ENCODE results near the gene DHDH.
A peak's percentile ranks its signal among the peaks of the same experiment; 100 is the strongest.

Gene DHDH

GRCh38 chr19:48950159-48950558 is 16.7 kb downstream of the DHDH start:
- no peak for DNase-seq (ENCODE audit: low spot score)

GRCh38 chr19:48950830-48951519 is 17.5 kb downstream of the DHDH start:
- DNase-seq (ENCODE audit: low spot score): no peak

DNA sequence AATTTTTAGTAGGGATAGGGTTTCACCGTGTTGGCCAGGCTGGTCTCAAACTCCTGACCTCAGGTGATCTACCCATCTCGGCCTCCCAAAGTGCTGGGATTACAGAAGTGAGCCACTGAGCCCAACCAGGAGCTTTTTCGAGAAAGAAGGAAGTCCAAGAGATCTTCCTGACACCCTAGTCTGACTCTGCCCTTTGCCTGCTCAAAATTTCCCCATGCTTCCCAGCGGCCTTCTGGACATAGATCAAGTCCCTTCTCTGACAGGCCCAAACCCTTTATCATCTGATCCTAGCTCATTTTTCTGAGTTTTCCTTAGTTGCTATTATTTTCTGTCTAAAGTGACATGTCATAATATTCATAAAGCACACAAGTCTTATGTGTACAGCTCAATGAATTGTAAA is 19.6 kb downstream of the DHDH start:
- DNase-seq (ENCODE audit: low spot score): no peak

DNA sequence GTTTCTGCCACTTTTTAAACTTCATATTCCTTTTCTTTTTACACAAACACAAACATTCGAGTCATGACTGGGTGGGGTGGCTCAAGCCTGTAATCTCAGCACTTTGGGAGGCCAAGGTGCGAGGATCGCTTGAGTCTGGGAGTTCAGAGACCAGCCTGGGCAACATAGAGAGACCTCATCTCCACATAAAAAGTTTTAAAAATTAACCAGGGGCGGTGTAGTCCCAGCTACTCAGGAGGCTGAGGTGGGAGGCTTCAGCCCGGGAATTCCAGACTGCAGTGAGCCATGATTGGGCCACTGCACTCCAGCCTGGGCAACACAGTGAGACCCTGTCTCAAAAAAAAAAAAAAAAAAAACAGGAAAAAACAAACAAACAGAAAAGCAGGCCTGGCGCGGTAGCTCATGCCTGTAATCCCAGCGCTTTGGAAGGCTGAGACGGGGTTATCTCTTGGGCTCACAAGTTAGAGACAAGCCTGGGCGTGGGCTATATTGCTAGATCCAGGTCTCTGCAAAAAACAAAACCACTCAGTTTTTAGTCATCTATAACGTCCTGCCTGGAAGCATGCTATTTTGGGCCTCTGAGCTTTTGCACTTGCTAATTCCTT is 20.6 kb downstream of the DHDH start:
- no peak for DNase-seq (ENCODE audit: low spot score)

GRCh38 chr19:48954595-48955307 is 21.3 kb downstream of the DHDH start, which contains the start of gene BAX:
Gene BAX (plus strand): TSS chr19:48954875. CDS start chr19:48954929, 54 bp downstream.
- DNase-seq (ENCODE audit: low spot score): peak; percentile 96

GRCh38 chr19:48955308-48955958 is 21.9 kb downstream of the DHDH start:
- DNase-seq (ENCODE audit: low spot score): no peak

DNA sequence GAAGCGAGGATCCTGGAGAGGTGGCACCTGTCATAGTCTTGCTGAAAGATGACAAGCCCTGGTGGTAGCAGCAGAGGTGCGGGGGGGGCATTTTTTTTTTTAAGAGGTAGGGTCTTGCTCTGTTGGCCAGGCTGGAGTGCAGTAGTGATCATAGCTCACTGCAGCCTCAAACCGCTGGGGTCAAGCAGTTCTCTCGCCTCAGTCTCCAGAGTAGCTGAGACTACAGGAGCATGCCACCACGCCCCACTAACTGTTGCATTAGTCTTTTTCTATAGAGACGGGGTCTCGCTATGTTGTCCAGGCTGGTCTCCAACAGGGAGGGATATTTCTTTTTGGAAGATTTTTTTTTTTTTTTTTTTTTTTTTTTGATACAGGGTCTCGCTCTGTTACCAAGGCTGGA is 24.5 kb downstream of the DHDH start:
- no peak for DNase-seq (ENCODE audit: low spot score)

DNA sequence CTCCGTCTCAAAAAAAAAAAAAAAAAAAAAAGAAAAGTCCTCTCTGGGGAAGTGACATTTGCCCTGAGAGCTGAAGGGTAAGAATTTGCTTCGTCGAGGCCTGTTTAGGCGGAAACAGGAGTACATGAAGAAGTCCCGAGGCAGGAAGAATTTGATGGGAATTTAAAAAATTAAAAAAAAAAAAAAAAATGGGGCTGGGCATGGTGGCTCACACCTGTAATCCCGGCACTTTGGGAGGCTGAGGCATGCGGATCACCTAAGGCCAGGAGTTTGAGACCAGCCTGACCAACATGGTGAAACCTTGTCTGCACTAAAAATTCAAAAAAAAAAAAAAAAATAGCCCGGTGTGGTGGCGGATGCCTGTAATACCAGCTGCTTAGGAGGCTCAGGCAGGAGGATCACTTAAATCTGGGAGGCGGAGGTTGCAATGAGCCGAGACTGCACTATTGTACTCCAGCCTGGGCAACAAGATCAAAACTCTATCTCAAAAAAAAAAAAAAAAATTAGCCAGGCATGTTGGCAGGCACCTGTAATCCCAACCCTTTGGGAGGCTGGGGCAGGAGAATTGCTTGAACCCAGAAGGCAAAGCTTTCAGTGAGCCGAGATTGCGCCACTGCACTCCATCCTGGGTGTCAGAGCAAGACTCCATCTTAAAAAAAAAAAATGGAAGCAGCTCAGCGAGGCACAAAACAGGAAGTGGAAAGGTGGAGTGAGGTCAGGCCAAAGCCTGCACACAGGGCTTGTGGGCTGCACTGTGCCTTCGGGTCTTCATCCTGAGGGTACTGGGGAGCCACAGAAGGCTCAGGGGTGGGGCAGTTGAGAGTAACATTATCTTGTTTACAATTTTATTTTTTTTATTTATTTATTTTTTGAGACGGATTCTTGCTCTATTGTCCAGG is 26.1 kb downstream of the DHDH start:
- DNase-seq (ENCODE audit: low spot score): no peak

DNA sequence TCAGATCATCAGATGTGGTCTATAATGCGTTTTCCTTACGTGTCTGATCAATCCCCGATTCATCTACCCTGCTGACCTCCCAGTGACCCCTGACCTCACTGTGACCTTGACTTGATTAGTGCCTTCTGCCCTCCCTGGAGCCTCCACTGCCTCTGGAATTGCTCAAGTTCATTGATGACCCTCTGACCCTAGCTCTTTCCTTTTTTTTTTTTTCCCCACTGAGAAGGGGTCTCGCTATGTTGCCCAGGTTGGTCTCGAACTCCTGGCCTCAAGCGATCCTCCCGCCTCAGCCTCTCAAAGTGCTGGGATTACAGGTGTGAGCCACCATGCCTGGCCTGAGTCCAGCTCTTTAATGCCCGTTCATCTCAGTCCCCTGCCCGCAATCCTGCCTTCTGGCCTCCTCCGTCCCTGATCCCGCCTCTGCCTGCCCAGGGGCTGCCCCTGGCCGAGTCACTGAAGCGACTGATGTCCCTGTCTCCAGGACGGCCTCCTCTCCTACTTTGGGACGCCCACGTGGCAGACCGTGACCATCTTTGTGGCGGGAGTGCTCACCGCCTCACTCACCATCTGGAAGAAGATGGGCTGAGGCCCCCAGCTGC is 27.7 kb downstream of the DHDH start:
- peak; percentile 35 for DNase-seq (ENCODE audit: low spot score)

- DNase-seq (ENCODE audit: low spot score): no peak
Observed at GRCh38 chr19:48961673-48962028, 28.2 kb downstream of the DHDH start.

DNA sequence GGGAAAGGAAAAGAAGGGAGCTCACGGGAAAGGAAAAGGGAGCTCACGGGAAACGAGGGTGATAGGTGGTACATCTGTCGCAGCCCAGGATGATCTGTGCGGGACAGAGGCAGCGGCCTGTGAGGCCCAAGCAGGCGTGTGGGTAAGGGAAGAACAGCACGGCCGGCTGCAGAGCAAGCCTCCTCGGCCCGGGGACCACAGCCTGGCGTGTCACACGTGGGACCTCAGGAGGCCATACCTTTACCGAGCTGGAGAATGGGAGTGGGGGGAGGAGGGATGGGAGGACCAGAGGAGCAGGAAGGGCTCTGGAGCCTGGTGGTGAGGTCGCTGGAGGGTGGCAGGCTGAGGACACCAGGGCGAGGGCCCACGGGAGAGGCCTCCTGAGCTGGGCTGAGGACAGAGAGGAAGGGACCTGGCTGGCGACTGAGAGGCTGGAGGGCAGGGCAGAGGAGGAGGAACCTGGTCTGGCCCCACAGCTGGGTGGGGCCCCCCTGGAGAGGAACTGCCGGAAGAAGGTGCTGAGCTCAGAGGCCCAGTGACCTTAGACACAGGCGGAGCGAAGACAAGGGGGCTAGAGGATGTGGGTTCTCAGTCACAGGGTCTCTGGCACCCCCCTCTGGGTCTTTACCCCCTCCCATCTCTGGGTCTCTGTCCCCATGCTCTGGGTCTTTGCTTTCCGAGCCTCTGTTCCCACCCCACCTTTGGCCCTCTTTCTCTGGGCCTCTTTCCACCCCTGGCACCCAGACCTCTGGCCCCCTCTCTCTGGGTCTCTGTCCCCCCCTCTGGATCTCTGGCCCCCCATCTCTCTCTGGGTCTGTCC is 28.7 kb downstream of the DHDH start:
- peak; percentile 75 for DNase-seq (ENCODE audit: low spot score)

DNA sequence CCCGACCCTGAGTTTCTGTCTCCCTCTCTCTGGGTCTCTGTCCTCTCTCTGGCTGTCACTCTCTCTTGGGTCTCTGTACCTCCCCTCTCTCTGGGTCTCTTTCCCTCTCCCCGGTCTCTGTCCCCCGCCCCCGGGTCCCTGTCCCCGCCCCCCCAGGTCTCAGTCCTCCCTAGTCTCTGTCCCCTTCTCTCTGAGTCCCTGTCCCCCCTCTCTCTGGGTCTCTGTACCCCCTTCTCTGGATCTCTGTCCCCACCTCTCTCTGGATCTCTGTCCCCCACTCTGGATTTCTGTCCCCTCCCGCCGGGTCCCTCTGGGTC is 29.3 kb downstream of the DHDH start:
- no peak for DNase-seq (ENCODE audit: low spot score)

DNA sequence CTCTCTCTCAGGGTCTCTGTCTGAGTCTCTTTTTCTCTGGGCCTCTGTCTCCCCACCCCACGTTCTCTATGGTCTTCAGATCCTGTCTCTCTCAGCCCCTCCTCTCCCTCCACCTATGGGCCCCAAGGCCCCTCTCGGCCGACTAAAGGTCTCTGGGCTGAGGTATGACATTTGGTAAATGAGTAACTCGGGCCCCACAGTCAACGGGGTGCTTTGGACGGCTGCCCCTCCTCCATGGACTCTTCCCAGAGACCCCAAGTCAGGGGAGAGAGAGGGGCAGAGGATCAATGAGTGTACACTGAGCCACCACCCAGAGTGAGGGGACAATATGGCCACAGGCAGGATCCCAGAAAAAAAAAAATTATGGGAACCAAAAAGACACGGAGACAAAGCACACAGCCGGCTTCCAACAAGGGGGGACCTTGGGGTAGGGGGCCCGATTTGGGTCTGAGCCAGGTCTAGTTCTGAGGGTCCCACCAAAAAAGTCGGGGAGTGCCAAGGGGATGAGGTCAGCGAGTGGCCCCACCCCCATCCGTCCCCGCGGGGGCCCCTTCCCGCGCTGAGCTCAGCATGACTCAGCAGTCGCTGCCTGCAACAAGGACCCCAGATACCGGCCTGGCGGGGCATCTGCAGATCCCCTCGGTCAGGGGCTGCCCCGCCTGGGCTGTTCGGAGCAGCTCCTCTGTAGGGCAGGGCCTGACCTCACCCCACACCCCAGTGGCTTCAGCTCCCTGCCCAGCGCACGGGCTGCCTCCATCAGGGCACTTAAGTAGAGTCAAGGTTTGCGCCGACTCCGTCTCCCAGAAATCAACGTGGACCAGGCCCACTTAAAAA is 30.1 kb downstream of the DHDH start:
- peak; percentile 91 for DNase-seq (ENCODE audit: low spot score)

- no peak for DNase-seq (ENCODE audit: low spot score)
Observed at GRCh38 chr19:48964205-48965039, 30.9 kb downstream of the DHDH start.

GRCh38 chr19:48965040-48965805 is 31.7 kb downstream of the DHDH start, which contains the start of gene FTL:
Gene FTL (plus strand): TSS chr19:48965309. CDS start chr19:48965508, 199 bp downstream.
- DNase-seq (ENCODE audit: low spot score): peak; percentile 97

DNA sequence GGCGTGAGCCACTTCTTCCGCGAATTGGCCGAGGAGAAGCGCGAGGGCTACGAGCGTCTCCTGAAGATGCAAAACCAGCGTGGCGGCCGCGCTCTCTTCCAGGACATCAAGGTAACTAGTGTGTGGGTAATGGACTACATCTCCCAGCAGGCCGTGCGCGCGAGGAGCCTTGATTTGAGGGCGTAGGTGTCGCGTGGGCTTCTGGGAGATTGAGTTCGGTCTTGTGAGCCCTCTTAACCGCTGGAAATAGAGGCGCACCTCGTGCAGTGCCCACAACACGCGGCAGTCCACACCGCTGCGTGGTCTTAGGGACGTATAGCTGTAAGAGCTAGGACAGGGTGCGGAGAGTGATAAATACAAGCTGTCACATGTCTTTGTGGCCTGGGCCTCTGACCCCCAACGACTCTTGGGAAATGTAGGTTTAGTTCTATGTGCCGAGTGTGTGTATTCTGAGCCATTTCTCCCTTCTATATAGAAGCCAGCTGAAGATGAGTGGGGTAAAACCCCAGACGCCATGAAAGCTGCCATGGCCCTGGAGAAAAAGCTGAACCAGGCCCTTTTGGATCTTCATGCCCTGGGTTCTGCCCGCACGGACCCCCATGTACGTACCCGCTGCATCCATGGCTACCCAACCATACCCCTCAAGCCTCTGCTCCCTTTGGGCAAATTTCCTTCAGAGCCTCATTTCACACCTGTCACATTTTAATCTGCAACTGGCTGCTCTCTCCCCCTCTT is 32.5 kb downstream of the DHDH start:
- peak; percentile 88 for DNase-seq (ENCODE audit: low spot score)

Data from RKO (cell line).